ENCODE measurements around the gene ENDOD1.

GRCh38 chr11:95153857-95154246 lies 64.2 kb downstream of the ENDOD1 start:
- no peak for TF ChIP-seq EZH2 (IDR thresholded peaks at IDR 0.05; ENCODE audit: low read depth, unreplicated experiment)
- TF ChIP-seq CTCF (conservative IDR thresholded peaks at IDR 0.05; ENCODE audit: low read depth in 2 of 2), result no peak
- TF ChIP-seq POLR2AphosphoS5 (IDR thresholded peaks at IDR 0.05; ENCODE audit: low read depth), result no peak
- TF ChIP-seq CREB1 (CRISPR knock-in tag; IDR thresholded peaks at IDR 0.05; ENCODE audit: low read depth), result no peak
